ENCODE measurements around the gene PLEKHS1. TPM values are rescaled to one million over a fixed set of nuclear protein-coding genes. Genes with fewer than 3 reads are reported as not detected.
A peak's percentile ranks its signal among the peaks of the same experiment; 100 is the strongest.
"Not testable (repeated sequence)": the region's sequence is repeated elsewhere in the genome, so short reads cannot be mapped to it uniquely, and the experiment has no call there.

Gene PLEKHS1
- total RNA-seq, 1 donor from 2014 or later = not detected

GRCh38 chr10:113776553-113776952 lies 25.1 kb downstream of the PLEKHS1 start:
- intact Hi-C loops (cut with DNase I) = no loop called here
- ATAC-seq (ENCODE audit: poor library complexity) (no peak), DNase-seq (no peak)

GRCh38 chr10:113780681-113781250 lies 29.3 kb downstream of the PLEKHS1 start:
- DNase-seq (no peak), ATAC-seq (ENCODE audit: poor library complexity) (no peak)
- intact Hi-C loops (cut with DNase I) = no loop called here

DNA sequence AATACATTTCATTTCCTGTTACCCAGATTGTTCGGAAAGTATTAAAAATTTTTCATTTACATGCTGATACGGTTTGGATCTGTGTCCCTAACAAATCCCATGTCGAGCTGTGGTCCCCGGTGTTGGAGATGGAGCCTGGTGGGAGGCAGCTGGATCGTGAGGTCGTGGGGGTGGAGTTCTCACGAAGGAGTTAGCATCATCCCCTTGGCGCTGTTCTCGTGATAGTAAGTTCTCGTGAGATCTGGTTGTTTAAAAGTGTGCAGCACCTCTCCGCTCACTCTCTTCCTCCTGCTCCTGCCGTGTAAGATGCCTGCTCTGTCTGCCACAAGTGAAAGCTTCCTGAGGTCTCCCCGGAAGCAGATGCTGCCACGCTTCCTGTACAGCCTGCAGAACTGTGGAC lies 30.9 kb downstream of the PLEKHS1 start:
- no peak for ATAC-seq (ENCODE audit: poor library complexity)
- intact Hi-C loops (cut with DNase I) = no loop called here

GRCh38 chr10:113782986-113783704 lies 31.7 kb downstream of the PLEKHS1 start:
- intact Hi-C loops (cut with DNase I) = no loop called here
- no peak for ATAC-seq (ENCODE audit: poor library complexity)
- no peak for DNase-seq

More for the DNA sequence above, 30.9 kb downstream of the PLEKHS1 start:
- no peak for DNase-seq

- intact Hi-C loops (cut with DNase I) = no loop called here
- ATAC-seq (ENCODE audit: poor library complexity) = peak; percentile 64
- no peak for DNase-seq
These were observed 37.2 kb downstream of the PLEKHS1 start for GRCh38 chr10:113788604-113789083.

DNA sequence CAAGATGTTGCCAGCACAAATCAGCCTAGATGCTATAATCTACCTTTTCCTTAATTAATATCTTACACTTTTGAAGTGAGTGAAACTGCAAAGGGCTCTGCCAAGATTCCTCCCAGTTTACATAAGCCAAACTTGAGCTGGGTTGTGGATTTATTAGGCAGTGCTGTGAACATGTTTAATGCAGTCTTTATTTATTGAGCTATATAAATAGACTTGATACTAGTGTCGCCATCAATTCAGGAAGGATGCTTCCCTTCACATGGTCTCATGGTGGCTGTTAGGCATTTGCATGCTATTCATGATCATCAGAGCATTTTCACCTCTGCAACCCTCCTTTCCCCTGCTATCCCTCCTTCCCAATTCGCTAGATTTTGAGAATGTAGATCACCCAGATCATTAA lies 40.2 kb downstream of the PLEKHS1 start:
- ATAC-seq (ENCODE audit: poor library complexity) (no peak), DNase-seq (no peak)
- intact Hi-C loops (cut with DNase I) = no loop called here

DNA sequence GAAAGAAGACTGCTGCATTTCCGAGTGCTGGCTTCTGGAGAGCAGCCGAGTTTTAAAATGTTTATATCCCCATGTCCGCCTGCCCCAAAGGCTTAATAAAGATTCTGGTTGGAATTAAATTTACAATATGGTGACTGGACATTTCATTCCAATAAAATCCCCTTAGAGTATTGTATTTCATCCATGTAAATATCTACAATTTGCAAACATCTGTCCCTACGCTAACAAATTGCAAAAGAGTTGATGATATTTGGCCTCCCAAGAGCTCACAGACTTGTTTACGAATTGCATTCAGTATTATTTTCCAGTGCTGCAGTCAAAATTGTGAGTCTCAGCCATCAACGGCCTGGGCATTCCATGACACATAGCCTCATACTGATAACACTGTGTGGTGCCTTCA lies 50.1 kb downstream of the PLEKHS1 start:
- ATAC-seq (ENCODE audit: poor library complexity) (no peak), DNase-seq (no peak)
- intact Hi-C loops (cut with DNase I) = loop anchor here (5.0 kb wide), 1 partner anchor 301 kb away; no protein-coding TSS in a partner anchor

- intact Hi-C loops (cut with DNase I) = loop anchor here (5.0 kb wide), 1 partner anchor 299 kb away; no protein-coding TSS in a partner anchor
- ATAC-seq (ENCODE audit: poor library complexity) (no peak), DNase-seq (no peak)
These were observed 51.5 kb downstream of the PLEKHS1 start for GRCh38 chr10:113802997-113803396.

GRCh38 chr10:113806503-113806902 lies 55.0 kb downstream of the PLEKHS1 start:
- no peak for ATAC-seq (ENCODE audit: poor library complexity)
- no peak for DNase-seq
- intact Hi-C loops (cut with DNase I) = no loop called here

GRCh38 chr10:113808168-113808567 lies 56.7 kb downstream of the PLEKHS1 start:
- DNase-seq (no peak), ATAC-seq (ENCODE audit: poor library complexity) (no peak)
- intact Hi-C loops (cut with DNase I) = no loop called here

DNA sequence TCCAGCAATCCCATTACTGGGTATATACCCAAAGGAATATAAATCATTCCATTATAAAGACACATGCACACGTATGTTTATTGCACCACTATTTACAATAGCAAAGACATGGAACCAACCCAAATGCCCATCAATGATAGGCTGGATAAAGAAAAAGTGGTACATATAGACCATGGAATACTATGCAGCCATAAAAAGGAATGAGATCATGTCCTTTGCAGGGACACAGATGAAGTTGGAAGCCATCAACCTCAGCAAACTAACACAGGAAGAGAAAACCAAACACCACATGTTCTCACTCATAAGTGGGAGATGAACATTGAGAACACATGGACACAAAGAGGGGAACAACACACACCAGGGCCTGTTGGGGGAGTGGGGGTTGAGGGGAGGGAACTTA lies 63.2 kb downstream of the PLEKHS1 start:
- ATAC-seq (ENCODE audit: poor library complexity); DNase-seq; intact Hi-C loops (cut with DNase I): not testable (repeated sequence)

DNA sequence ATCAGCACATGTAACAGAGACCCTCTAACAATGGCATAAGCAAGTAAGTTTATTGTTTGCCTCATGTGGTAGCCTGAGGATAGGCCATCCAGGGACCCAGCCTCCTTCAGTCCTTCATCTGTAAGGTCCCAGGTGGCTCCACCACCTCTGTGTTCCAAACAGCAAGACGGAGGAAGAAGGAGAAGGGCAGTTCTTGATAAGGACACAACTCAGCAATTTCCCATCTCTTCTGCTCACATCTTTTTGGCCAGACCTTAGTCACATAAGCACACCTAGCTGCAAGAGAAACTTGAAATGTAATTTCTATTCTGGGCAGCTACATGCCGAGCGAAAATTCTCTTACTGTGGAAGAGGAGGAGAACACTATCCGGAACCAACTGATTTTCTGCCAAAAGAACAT lies 68.5 kb downstream of the PLEKHS1 start:
- intact Hi-C loops (cut with DNase I) = no loop called here
- DNase-seq (no peak), ATAC-seq (ENCODE audit: poor library complexity) (no peak)

DNA sequence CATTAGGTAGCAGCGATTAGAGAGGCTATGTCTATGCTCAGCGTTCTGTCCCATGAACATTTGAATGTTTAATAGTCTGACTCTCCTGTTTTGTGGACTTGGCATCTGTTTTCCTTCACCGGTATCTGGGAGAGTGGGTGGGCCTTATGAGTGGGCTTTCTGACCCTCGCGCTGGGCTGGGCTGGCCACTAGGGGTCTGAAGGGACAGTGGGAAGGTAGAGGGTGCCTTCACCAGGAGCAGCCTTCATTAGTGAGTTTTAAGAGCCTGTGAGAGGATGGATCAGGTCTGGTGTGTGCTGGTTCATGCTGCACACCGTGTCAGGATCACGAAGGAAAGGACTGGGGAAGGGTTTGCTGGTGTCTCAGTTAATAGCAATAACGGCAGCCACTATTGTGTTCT lies 69.0 kb downstream of the PLEKHS1 start:
- DNase-seq (no peak), ATAC-seq (ENCODE audit: poor library complexity) (no peak)
- intact Hi-C loops (cut with DNase I) = no loop called here

GRCh38 chr10:113821306-113821705 lies 69.8 kb downstream of the PLEKHS1 start:
- ATAC-seq (ENCODE audit: poor library complexity); DNase-seq; intact Hi-C loops (cut with DNase I): not testable (repeated sequence)

GRCh38 chr10:113822174-113822573 lies 70.7 kb downstream of the PLEKHS1 start:
- no peak for DNase-seq
- intact Hi-C loops (cut with DNase I) = no loop called here

GRCh38 chr10:113823389-113823788 lies 71.9 kb downstream of the PLEKHS1 start:
- intact Hi-C loops (cut with DNase I) = no loop called here
- no peak for DNase-seq
- ATAC-seq (ENCODE audit: poor library complexity) = no peak

More at GRCh38 chr10:113822174-113822573, 70.7 kb downstream of the PLEKHS1 start:
- ATAC-seq (ENCODE audit: poor library complexity) = no peak

GRCh38 chr10:113825791-113826190 lies 74.3 kb downstream of the PLEKHS1 start:
- ATAC-seq (ENCODE audit: poor library complexity) = no peak
- no peak for DNase-seq
- intact Hi-C loops (cut with DNase I) = no loop called here

GRCh38 chr10:113828567-113828966 lies 77.1 kb downstream of the PLEKHS1 start:
- intact Hi-C loops (cut with DNase I); ATAC-seq (ENCODE audit: poor library complexity); DNase-seq: not testable (repeated sequence)

Data from Right ventricle myocardium superior (tissue), 1 donor.